K562 (cell line): ENCODE data around the gene SYNPR. TPM values are rescaled to one million over a fixed set of nuclear protein-coding genes. Genes with fewer than 3 reads are reported as not detected.

ENCODE experiments used
- ATAC-seq: fragments of 200-7000 bp; cut with Tn5 transposase; 3 replicates; pipeline ENCODE4 v1.9.1; 2020; ENCODE audit warnings: moderate library complexity
- BruUV-seq: library from RNA; stranded (reverse); fragments of 400-500 nt; replicated peaks from 2 replicates; lab custom pipeline; 2021; lab: Mats Ljungman, UMichigan
- CTCF ChIA-PET: fragments of 300-600 bp; formaldehyde crosslinking; extraction: SDS; loops from one replicate; lab custom pipeline; 2021; ENCODE audit warnings: low intra/inter-chr PET ratio; lab: Yijun Ruan, JAX
- POLR2A ChIA-PET: fragments of 300-600, 350-650 bp; sonication (Branson Sonifier 250); formaldehyde crosslinking; extraction: SDS; loops from one replicate; lab custom pipeline; 2021; ENCODE audit warnings: antibody characterized with exemption, inconsistent platforms; lab: Yijun Ruan, JAX
- DNase-seq, 4 experiments: peaks; one replicate each; pipeline versions ENCODE4 v3.0.0 to v3.0.0-alpha.2; 2011 to 2018; ENCODE audit warnings: low spot score in 3 of 4, mixed read lengths in 3 of 4; ENCODE audit errors: extremely low read depth in 1 of 4
- FAIRE-seq: peaks from 2 replicates; lab custom pipeline; 2011; peaks lifted over from hg19 to GRCh38; lab: Jason Lieb, UNC
- H2AFZ ChIP-seq: 2 replicates; pipeline ENCODE4 v1.6.0; 2011; ENCODE audit warnings: low read depth, low read length, control low read depth, inconsistent platforms
- H3K27ac ChIP-seq: fragments of 200-600 bp; 3 replicates; pipeline ENCODE4 v1.8.0; 2011; ENCODE audit warnings: low read depth, mild to moderate bottlenecking, control low read depth, inconsistent platforms, low read length, moderate library complexity, mixed read lengths; ENCODE audit errors: extremely low read depth
- H3K27me3 ChIP-seq, 2 experiments: fragments of 300-600 bp in 1 of 2; 2 replicates in 1 of 2; 3 replicates in 1 of 2; pipeline versions ENCODE4 v1.6.0 to v1.8.0; 2011; ENCODE audit warnings: inconsistent platforms in 2 of 2, low read length in 2 of 2, mild to moderate bottlenecking in 1 of 2, mixed read lengths in 1 of 2, moderate library complexity in 1 of 2; ENCODE audit not compliant: control insufficient read depth in 2 of 2, insufficient read depth in 2 of 2
- H3K36me3 ChIP-seq: fragments of 300-600 bp; 3 replicates; pipeline ENCODE4 v1.8.0; 2011; ENCODE audit warnings: mild to moderate bottlenecking, low read length, inconsistent platforms; ENCODE audit not compliant: control insufficient read depth, insufficient read depth
- H3K4me1 ChIP-seq, 2 experiments: fragments of 200-600 bp in 1 of 2; replicated peaks in 1 of 2; 2 replicates in 1 of 2; 3 replicates in 1 of 2; pipeline versions ENCODE4 v1.5.1 to v1.8.0; 2011; ENCODE audit warnings: inconsistent platforms in 2 of 2, low read length in 2 of 2, mild to moderate bottlenecking in 1 of 2, mixed read lengths in 1 of 2, moderate library complexity in 1 of 2; ENCODE audit not compliant: control insufficient read depth in 2 of 2, insufficient read depth in 2 of 2
- H3K4me2 ChIP-seq: 2 replicates; pipeline ENCODE4 v1.6.1; 2011; ENCODE audit warnings: low read length, control low read depth, inconsistent platforms, mixed read lengths; ENCODE audit not compliant: insufficient read depth
- H3K4me3 ChIP-seq: fragments of 200-600 bp; sonication (generic), shearing (Covaris generic); 2 replicates; pipeline ENCODE4 v1.5.1; 2016; ENCODE audit warnings: control low read depth, inconsistent platforms
- H3K79me2 ChIP-seq: fragments of 200-600 bp; 3 replicates; pipeline ENCODE4 v1.8.0; 2011; ENCODE audit warnings: low read length, inconsistent platforms; ENCODE audit not compliant: control insufficient read depth, insufficient read depth
- H3K9ac ChIP-seq, 2 experiments: 2 replicates each; pipeline versions ENCODE4 v1.6.0 to v1.6.1; 2011; ENCODE audit warnings: low read depth in 2 of 2, low read length in 2 of 2, control low read depth in 1 of 2, inconsistent platforms in 1 of 2, mild to moderate bottlenecking in 1 of 2, mixed read lengths in 1 of 2; ENCODE audit not compliant: insufficient read depth in 1 of 2
- H3K9me1 ChIP-seq: one replicate; pipeline ENCODE4 v1.6.0; 2011; ENCODE audit warnings: inconsistent platforms, mild to moderate bottlenecking, low read length, moderate library complexity; ENCODE audit not compliant: control insufficient read depth, insufficient read depth
- H3K9me3 ChIP-seq: replicated peaks from 2 replicates; pipeline ENCODE4 v1.5.1; 2011; ENCODE audit warnings: low read depth, low read length, inconsistent platforms; ENCODE audit not compliant: control insufficient read depth, insufficient read depth
- H4K20me1 ChIP-seq: replicated peaks from 2 replicates; pipeline ENCODE4 v1.6.1; 2011; ENCODE audit warnings: low read length, inconsistent platforms, mixed read lengths; ENCODE audit not compliant: control insufficient read depth, insufficient read depth
- CREM ChIP-seq: IDR thresholded peaks from 2 replicates; pipeline ENCODE4 v1.6.1; 2014; ENCODE audit warnings: antibody characterized with exemption, low read depth
- EP300 ChIP-seq: IDR thresholded peaks from 2 replicates; pipeline ENCODE4 v1.6.1; 2012; ENCODE audit warnings: low read length, improper control_type of control experiment
- EP400 ChIP-seq: fragments of 450-650 bp; IDR thresholded peaks from 2 replicates; pipeline ENCODE4 v1.6.1; 2017; ENCODE audit warnings: antibody characterized with exemption, mild to moderate bottlenecking, moderate library complexity
- HMGN3 ChIP-seq: IDR thresholded peaks from 2 replicates; pipeline ENCODE4 v1.6.1; 2011; ENCODE audit warnings: borderline replicate concordance, low read depth, mild to moderate bottlenecking, mixed read lengths, low read length; ENCODE audit not compliant: insufficient read length; ENCODE audit errors: extremely low read depth
- HOXB6 ChIP-seq: fragments of 250-450 bp; sonication (Bioruptor Pico); IDR thresholded peaks from 2 replicates; pipeline ENCODE4 v1.5.1; 2022; ENCODE audit warnings: mild to moderate bottlenecking, borderline replicate concordance
- NCOA1 ChIP-seq: fragments of 450-650 bp; IDR thresholded peaks from 2 replicates; pipeline ENCODE4 v1.6.1; 2016; ENCODE audit warnings: low read depth
- NFE2L1 ChIP-seq: fragments of 450-650 bp; IDR thresholded peaks from 2 replicates; pipeline ENCODE4 v1.6.1; 2016; ENCODE audit warnings: missing genetic modification characterization, low read depth, mild to moderate bottlenecking, missing compliant biosample characterization, moderate library complexity, borderline replicate concordance
- NR2C2 ChIP-seq, 2 experiments: fragments of 200-800 bp in 1 of 2; sonication (Bioruptor generic) in 1 of 2; sonication (generic) in 1 of 2; formaldehyde crosslinking in 1 of 2; IDR thresholded peaks; 2 replicates each; pipeline versions ENCODE4 v1.6.1 to v1.8.0; 2016 to 2022; ENCODE audit warnings: mild to moderate bottlenecking in 1 of 2, missing compliant biosample characterization in 1 of 2, missing genetic modification characterization in 1 of 2, missing genetic modification reagents in 1 of 2
- RB1 ChIP-seq: fragments of 450-650 bp; IDR thresholded peaks from 2 replicates; pipeline ENCODE4 v1.6.1; 2017; ENCODE audit warnings: low read depth, mild to moderate bottlenecking
- RBM34 ChIP-seq: fragments of 200-400 bp; formaldehyde crosslinking; IDR thresholded peaks from 2 replicates; pipeline ENCODE4 v1.6.1; 2018; ENCODE audit warnings: low read length, borderline replicate concordance; ENCODE audit not compliant: insufficient read depth
- SAFB2 ChIP-seq: fragments of 200-400 bp; formaldehyde crosslinking; IDR thresholded peaks from 2 replicates; pipeline ENCODE4 v1.6.1; 2018; ENCODE audit warnings: borderline replicate concordance, low read length, low read depth, moderate library complexity; ENCODE audit not compliant: severe bottlenecking
- SMARCC2 ChIP-seq: fragments of 450-650 bp; IDR thresholded peaks from 2 replicates; pipeline ENCODE4 v1.6.1; 2017; ENCODE audit warnings: antibody characterized with exemption, moderate library complexity, mild to moderate bottlenecking, low read depth
- TBL1XR1 ChIP-seq, 2 experiments: IDR thresholded peaks; 2 replicates each; pipeline ENCODE4 v1.6.1; 2012; ENCODE audit warnings: improper control_type of control experiment in 2 of 2, low read length in 2 of 2, mild to moderate bottlenecking in 1 of 2
- TSC22D4 ChIP-seq: fragments of 450-650 bp; IDR thresholded peaks from 2 replicates; pipeline ENCODE4 v1.6.1; 2016; ENCODE audit warnings: missing genetic modification characterization, missing biosample characterization, control low read depth
- WHSC1 ChIP-seq: IDR thresholded peaks from one replicate; pipeline ENCODE4 v1.6.1; 2012; ENCODE audit warnings: low read length, control low read depth, inconsistent platforms
- ZNF699 ChIP-seq: fragments of 250-450 bp; sonication (Bioruptor Pico); IDR thresholded peaks from 2 replicates; pipeline ENCODE4 v1.8.0; 2021; ENCODE audit warnings: mild to moderate bottlenecking, moderate library complexity; ENCODE audit not compliant: insufficient replicate concordance
- WGBS: fragments of 100-300 bp; shearing (Covaris generic); methylation state at CpG from one replicate; pipeline ENCODE4 v1.1.6; 2016; ENCODE audit warnings: low coverage, mixed read lengths; ENCODE audit not compliant: insufficient coverage; ENCODE audit errors: missing lambda C conversion rate; 5-methylcytosine and 5-hydroxymethylcytosine counted together
- in situ Hi-C: fragments of 300-500 bp; cut with MboI; formaldehyde crosslinking; loops from 4 replicates; pipeline ENCODE4 v1.15.0; 2018; ENCODE audit warnings: inconsistent platforms, mixed read lengths
- intact Hi-C: fragments of 100-400 bp; cut with micrococcal nuclease; formaldehyde crosslinking; loops from 2 replicates; pipeline ENCODE4 v1.14.2; 2022
- polyA plus RNA-seq, 8 experiments: library from polyadenylated mRNA; depleted of rRNA in 4 of 8; stranded (reverse) in 5 of 8; unstranded in 3 of 8; fragments of >200 nt; fragmentation: Nextera tagmentation in 2 of 8; fragmentation: Illumina TruSeq in 1 of 8; extraction: Ambion mirVana in 2 of 8; extraction: Trizol in 1 of 8; gene quantifications; 2 replicates each; pipeline versions ENCODE4 v1.2.1 to v1.2.3, GENCODE V29; 2011 to 2014; ENCODE audit warnings: inconsistent platforms in 1 of 8, missing spikeins in 1 of 8
- total RNA-seq, 7 experiments: library from RNA; depleted of rRNA in 6 of 7; stranded (reverse); fragments of >200 nt in 6 of 7; fragmentation: Illumina TruSeq in 2 of 7; extraction: Trizol in 2 of 7; gene quantifications; 2 replicates each; pipeline versions ENCODE4 v1.2.1 to v1.2.3, GENCODE V29; 2011 to 2021; ENCODE audit warnings: low replicate concordance in 1 of 7
- TF ChIP-seq, protein P1 (sequence below): sonication (generic); IDR thresholded peaks from 2 replicates; pipeline ENCODE4 v1.6.1; 2016

Gene SYNPR
- total and polyA plus RNA-seq, 9 of the 15 experiments (the other 6 are each of a cell fraction or from before 2014, with no cell fraction given) = not detected

DNA sequence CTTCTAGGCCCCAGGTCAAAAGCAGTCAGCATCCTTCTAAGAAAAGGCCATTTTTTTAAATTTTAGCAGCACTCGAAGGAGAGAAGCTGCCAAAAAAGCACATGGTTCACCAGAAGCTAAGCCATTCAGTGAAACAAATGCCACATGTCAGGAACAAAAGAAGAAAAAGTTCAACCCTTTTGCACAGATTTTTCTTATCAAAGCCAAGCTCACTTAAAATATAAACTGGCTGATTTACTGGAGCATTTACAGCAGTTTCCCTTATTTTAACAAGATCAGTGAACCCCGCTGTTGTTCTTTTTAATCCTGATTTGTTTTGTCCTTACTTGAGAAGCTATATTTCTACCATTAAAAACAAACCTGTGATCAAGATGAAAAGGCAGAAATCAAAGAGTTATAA, 46.5 kb upstream of the SYNPR start (continued):
- TF ChIP-seq NR2C2 (CRISPR knock-in tag; IDR thresholded peaks at IDR 0.05) = no peak
- no peak for TF ChIP-seq NR2C2 (tag; IDR thresholded peaks at IDR 0.05)
- TF ChIP-seq, protein P1, sequence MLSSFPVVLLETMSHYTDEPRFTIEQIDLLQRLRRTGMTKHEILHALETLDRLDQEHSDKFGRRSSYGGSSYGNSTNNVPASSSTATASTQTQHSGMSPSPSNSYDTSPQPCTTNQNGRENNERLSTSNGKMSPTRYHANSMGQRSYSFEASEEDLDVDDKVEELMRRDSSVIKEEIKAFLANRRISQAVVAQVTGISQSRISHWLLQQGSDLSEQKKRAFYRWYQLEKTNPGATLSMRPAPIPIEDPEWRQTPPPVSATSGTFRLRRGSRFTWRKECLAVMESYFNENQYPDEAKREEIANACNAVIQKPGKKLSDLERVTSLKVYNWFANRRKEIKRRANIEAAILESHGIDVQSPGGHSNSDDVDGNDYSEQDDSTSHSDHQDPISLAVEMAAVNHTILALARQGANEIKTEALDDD = no peak
- TF ChIP-seq EP300 = no peak
- TF ChIP-seq RB1 = no peak
- no peak for TF ChIP-seq TSC22D4 (tag)
- no peak for TF ChIP-seq RBM34
- TF ChIP-seq EP400 = no peak
- TF ChIP-seq, all 486 proteins: peak for 0

DNA sequence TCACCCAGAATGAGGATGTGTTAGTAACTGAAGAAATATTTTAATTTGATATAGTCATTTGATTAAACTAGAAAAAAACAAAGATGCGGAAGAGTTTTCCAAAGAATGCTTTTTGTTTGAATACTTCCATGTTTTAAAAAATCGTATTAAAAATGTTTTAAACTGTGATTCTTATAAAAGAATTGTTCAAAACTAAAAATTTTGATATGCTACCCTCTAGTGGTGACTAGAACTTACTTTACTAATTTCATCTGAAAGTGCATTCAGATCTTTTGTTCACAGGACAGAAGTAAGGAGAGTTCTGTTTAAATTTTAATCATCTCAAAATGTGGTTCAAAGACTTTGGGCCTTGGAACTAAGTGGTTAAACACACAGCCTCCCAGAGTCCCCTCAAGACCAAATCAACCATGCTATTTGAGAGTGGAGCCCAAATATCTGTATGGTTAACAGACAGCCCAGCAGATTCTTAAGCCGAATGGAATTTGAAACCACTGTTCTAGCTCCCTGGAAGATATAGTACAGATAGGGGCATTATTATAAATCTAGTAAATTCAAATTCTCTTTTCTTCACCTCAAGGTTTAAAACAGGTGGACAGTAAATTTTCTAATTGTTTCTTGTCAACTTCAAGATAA, 45.2 kb upstream of the SYNPR start:
- Histone ChIP-seq H3K36me3 (no peaks in the 10 kb centered on the region), H3K4me2 (no peak overlapping the region), H3K27me3 (no peaks in the 10 kb centered on the region), H3K27ac (no peak overlapping the region), H3K4me1 (no peaks in the 10 kb centered on the region), H3K9me1 (no peaks in the 10 kb centered on the region), H3K9me3 (no peaks in the 10 kb centered on the region), H4K20me1 (no peaks in the 10 kb centered on the region), H3K9ac (no peak overlapping the region), H2AFZ (no peak overlapping the region), H3K4me3 (no peak overlapping the region), H3K79me2 (no peaks in the 10 kb centered on the region)
- WGBS = 0% methylated on average over 3 of the region's 3 CpGs
- no TSS peak for BruUV-seq
- intact Hi-C loops (loop anchor here (10.0 kb wide), 1 partner anchor 608 kb away; no protein-coding TSS in a partner anchor), in situ Hi-C loops (no loop called here)
- DNase-seq = no peak
- CTCF ChIA-PET = no interaction called here
- no peak for ATAC-seq
- POLR2A ChIA-PET = no interaction called here
- no peak for FAIRE-seq
- no peak for TF ChIP-seq CREM
- TF ChIP-seq ZNF699 (CRISPR knock-in tag) = no peak
- no peak for TF ChIP-seq HMGN3
- no peak for TF ChIP-seq HOXB6
- TF ChIP-seq NFE2L1 (tag) = no peak
- no peak for TF ChIP-seq NCOA1
- no peak for TF ChIP-seq TBL1XR1 (IDR thresholded peaks at IDR 0.05; ENCODE audit: low read length in 2 of 2)
- TF ChIP-seq WHSC1 = no peak
- no peak for TF ChIP-seq SMARCC2
- no peak for TF ChIP-seq SAFB2
